ENCODE measurements around the gene RNF10.
"Not testable (repeated sequence)": the region's sequence is repeated elsewhere in the genome, so short reads cannot be mapped to it uniquely, and the experiment has no call there.

The RNF10 gene

GRCh38 chr12:120528861-120529525, 5.2 kb upstream of the RNF10 start, which contains the start of gene COQ5:
Gene COQ5, minus strand, starts transcription at chr12:120529158. Its CDS starts 17 bp downstream, at chr12:120529141.
- DNase-seq (ENCODE audit: low read depth in 2 of 2): peak; percentile 67 to 75

DNA sequence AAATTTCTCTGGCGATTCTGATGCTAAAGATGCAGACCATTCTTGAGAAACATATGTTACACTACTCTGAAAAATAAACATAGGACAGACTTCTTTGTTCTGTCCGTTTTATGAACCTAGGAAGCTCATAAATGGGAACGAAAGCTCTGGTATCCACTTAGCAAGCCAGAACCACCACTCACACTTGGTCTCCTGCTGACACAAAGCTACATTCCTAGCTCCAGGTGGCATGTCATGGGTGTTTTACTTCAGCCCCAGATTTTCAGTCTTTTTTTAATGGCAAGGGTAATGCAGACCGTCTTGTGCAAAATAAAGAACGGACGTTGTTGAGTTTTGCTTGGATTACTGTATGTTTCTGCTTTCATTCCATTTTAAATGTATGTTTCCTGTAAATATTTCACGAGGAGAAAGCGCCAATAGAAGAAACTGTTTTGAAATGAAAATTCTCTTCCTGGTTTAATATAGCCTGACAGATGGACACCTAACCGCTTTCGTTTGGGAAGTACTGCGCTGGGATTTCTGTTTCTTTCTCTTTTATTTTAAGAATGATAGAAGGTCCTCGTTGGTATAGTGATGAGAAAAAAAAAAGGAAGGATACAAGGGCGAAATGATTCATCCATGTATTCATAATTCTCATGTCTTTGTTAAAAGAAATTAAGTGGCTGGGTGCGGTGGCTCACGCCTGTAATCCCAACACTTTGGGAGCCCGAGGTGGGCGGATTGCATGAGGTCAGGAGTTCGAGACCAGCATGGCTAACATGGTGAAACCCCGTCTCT, 4.3 kb upstream of the RNF10 start:
- DNase-seq (ENCODE audit: low read depth in 2 of 2): no peak

- DNase-seq (ENCODE audit: low read depth in 2 of 2): not testable (repeated sequence)
Measured at GRCh38 chr12:120530418-120530761, 3.8 kb upstream of the RNF10 start.

- DNase-seq (ENCODE audit: low read depth in 2 of 2): no peak
Measured at GRCh38 chr12:120532701-120533238, 1.4 kb upstream of the RNF10 start.

DNA sequence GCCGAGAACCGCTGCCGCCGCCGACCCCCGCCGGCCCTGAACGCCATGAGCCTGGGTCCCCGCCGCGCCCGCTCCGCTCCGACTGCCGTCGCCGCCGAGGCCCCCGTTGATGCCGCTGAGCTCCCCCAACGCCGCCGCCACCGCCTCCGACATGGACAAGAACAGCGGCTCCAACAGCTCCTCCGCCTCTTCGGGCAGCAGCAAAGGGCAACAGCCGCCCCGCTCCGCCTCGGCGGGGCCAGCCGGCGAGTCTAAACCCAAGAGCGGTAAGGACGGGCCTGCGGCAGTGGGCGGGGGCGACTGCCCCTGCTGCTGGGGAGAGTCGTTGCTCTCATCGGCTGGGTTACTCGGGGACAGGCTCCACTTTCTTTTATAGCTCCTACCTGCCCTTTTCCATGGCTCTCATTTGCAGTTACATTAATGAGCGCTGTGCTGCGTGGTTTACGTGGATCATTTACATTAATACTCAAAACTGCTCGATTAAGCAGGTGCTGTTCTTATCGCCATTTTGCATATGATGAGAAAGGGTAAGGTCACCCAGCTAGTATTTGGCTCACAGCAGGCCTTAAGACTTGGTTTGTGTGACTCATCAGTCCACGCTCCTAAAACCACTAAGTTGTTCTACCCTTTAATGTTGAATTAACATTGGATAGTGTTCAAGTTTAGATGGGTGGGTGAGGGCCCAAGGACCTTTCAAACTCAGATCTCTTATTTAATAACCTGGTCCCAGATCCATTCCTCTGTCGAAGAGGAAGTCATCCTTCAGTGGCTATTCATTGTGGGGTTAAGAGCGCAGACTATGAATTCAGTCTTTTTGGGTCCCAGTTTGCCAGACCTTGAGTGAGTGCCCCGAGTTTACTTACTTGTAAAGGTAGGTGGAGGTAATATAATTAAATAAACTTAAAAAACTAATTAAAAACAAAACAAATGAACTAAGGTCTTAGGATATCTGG, 823 bp downstream of the RNF10 start:
- no peak for DNase-seq (ENCODE audit: low read depth in 2 of 2)

DNA sequence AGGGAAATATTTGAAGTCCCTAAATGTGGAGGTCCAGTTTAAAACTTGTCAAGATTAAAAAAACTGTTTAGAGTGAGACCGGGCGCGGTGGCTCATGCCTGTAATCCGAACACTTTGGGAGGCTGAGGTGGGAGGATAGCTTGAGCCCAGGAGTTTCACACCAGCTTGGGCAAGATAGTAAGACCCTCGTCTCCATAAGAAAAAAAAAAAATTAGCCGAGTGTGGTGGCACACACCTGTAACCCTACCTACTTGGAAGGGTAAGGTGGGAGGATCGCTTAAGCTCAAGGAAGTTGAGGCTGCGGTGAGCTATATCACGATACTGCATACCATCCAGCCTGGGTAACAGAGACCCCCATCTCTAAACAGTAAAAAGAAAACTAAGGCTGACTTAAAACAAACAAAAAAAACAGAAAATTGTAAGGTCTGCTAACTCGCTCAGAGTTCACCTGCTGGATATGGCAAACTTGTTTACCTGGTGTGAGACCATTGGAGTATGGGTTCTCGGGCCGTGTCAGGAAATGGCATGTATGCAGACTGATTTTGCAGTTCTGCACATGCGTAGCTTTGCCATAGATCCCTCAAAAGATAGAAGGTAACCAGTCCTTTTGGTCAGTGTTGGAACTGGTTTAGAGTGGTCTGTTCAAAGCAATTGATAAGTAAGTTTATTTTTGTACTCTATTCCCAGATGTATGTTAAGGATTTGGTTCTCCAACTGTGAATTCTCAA, 2.1 kb downstream of the RNF10 start:
- DNase-seq (ENCODE audit: low read depth in 2 of 2): no peak

DNA sequence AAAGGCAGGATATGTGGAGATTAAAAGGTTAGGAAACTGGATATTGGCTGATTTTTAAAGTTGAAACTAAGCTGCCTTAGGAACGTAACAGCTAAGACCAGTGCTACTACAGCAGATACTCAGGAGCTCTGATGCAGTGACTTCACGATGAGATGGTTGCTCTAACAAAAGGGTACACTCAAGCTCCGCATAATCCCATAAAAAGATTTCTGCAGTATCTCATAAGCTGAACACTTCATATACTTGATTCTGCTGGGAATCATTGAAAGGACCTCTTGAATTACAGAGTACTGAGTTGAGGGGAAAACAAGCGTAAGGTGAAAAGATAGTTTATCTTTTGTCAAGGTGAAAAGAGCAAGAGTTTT, 3.7 kb downstream of the RNF10 start:
- no peak for DNase-seq (ENCODE audit: low read depth in 2 of 2)

- DNase-seq (ENCODE audit: low read depth in 2 of 2): no peak
Measured at GRCh38 chr12:120538281-120539156, 4.4 kb downstream of the RNF10 start.

- no peak for DNase-seq (ENCODE audit: low read depth in 2 of 2)
Measured at GRCh38 chr12:120539303-120539702, 5.1 kb downstream of the RNF10 start.

GRCh38 chr12:120540445-120540844, 6.3 kb downstream of the RNF10 start:
- DNase-seq (ENCODE audit: low read depth in 2 of 2): no peak

DNA sequence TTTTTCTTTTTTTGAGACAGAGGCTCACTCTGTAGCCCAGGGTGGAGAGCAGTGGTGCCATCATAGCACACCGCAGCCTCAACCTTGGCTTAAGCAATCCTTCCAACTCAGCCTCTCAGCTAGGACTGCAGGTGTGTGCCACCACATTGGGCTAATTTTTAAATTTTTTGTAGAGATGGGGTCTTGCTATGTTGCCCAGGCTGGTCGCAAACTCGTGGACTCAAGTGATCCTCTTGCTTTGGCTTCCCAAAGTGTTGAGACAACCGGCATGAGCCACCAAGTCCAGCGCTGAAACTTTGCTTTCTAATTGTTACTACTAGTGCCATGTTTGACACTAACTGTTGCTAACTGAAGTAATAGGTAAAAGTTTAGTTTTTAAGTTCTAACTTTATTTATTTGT, 8.0 kb downstream of the RNF10 start:
- no peak for DNase-seq (ENCODE audit: low read depth in 2 of 2)

DNA sequence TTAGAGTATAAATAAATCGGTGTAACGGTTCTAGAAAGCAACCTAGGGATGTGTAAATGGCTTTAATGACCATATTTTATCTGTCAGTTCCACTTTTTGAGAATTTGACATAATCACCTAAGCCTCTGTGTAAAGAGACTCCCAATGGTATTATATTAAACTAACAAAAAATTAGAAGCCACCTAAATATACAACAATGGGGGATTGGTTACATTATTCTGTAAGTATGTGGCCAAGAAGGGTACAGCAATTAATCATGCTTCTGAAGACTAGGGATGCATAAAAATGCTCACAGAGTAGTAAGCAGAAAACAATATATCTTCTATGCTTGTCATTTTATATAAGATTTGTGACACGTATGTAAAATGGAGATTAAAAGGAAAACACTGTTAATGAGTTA, 10.5 kb downstream of the RNF10 start:
- no peak for DNase-seq (ENCODE audit: low read depth in 2 of 2)

GRCh38 chr12:120546050-120546386, 11.9 kb downstream of the RNF10 start:
- DNase-seq (ENCODE audit: low read depth in 2 of 2): no peak

GRCh38 chr12:120554678-120555077, 20.5 kb downstream of the RNF10 start:
- DNase-seq (ENCODE audit: low read depth in 2 of 2): no peak

- DNase-seq (ENCODE audit: low read depth in 2 of 2): no peak
Measured at GRCh38 chr12:120557589-120557988, 23.4 kb downstream of the RNF10 start.

DNA sequence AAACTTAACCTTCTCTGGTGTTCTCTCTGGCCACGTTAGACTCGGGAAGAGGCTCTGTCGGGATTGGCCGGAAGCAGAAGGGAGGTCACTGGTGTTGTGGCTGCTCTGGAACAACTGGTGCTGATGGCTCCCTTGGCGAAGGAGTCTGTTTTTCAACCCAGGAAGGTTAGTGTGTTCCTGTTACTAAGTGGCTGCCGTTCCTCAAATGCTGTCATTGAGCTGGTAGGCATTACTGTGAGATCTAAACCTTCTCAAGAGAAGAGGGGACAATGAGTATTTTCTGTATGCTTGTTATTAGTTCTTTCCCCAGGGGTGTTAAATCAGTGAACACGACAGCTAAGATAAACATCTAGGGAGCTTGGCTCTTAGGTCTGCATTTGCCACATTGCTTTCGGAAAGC, 28.8 kb downstream of the RNF10 start:
- DNase-seq (ENCODE audit: low read depth in 2 of 2): no peak

DNA sequence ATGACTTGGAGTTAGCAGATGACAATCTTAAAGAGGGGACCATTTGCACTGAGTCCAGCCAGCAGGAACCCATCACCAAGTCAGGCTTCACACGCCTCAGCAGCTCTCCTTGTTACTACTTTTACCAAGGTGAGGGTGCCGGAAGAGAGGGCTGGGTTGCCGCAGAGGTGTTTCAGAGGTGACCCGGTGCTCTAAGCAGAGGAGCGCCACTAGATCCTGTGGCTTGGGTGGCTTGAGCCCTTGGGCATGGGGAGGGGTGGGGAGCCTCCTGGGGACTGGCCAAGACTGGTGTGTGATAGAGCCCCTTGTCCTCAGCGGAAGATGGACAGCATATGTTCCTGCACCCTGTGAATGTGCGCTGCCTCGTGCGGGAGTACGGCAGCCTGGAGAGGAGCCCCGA, 29.3 kb downstream of the RNF10 start:
- DNase-seq (ENCODE audit: low read depth in 2 of 2): no peak

DNA sequence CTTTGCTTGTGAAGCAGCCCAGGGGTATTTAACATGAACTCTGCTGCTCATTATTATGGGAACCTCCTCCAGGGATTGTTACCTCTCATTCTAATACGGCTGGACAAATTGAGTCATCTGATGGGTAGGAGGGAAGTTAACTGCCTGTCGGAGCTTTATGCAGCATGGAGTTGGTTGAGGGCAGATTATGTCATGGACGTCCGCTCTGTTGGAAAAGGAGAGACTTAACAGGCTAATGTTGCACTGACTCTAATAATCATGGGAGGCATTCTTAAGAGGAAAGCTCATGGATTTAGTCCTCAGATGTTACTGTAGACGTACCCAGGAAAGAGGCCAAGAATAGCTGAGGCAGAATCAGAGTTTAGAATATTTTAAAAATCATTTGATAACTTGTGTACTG, 37.1 kb downstream of the RNF10 start:
- no peak for DNase-seq (ENCODE audit: low read depth in 2 of 2)

GRCh38 chr12:120573560-120573959, 39.4 kb downstream of the RNF10 start:
- no peak for DNase-seq (ENCODE audit: low read depth in 2 of 2)

DNA sequence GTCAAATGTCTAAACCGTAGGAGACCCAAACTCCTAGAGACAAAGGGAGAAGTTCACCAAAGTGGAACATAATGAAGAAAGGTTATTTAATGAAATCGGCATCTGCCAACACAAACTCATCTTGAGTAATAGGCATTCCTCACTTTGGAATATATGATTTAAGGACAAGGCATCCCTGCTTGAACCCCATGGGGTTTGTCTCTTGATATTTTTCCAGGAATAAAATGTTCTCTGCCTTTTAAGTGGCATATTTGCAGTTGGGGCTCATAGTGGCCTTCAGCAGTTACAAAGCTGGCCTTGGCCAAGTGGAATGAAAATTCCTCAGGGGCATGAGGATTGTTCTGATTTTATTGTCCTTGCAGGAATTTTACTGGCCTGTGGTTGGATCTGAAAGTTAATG, 40.0 kb downstream of the RNF10 start:
- DNase-seq (ENCODE audit: low read depth in 2 of 2): no peak

- DNase-seq (ENCODE audit: low read depth in 2 of 2): no peak
Measured at GRCh38 chr12:120579179-120579578, 45.0 kb downstream of the RNF10 start.

Measured in fibroblast of skin of left quadriceps (primary cell).